Testis (tissue), 2 donors: Measurements from ENCODE around the gene INHBB.

ENCODE experiments used
- CTCF ChIP-seq, 3 experiments: fragments of 450-650 bp in 2 of 3; fragments of 200-600 bp in 1 of 3; sonication (generic) in 1 of 3; IDR thresholded peaks; one replicate each; pipeline ENCODE4 v1.5.1; 2016 to 2019; ENCODE audit warnings: antibody characterized with exemption in 3 of 3, mild to moderate bottlenecking in 2 of 3, moderate library complexity in 1 of 3
- POLR2A ChIP-seq: fragments of 450-650 bp; IDR thresholded peaks from one replicate; pipeline ENCODE4 v1.6.1; 2017; ENCODE audit warnings: antibody characterized with exemption, mild to moderate bottlenecking, moderate library complexity

- TF ChIP-seq CTCF (IDR thresholded peaks at IDR 0.05): no peak
- TF ChIP-seq POLR2A: no peak
Observed at GRCh38 chr2:120360307-120360855, 14.4 kb downstream of the INHBB start.
